Hepatic stellate cell (primary cell): ENCODE measurements around the gene BCL2.

ENCODE experiments used
- DNase-seq: peaks from one replicate; pipeline ENCODE4 v3.0.0; 2011; ENCODE audit warnings: low spot score

Gene BCL2

GRCh38 chr18:63140038-63140450, 179.5 kb downstream of the BCL2 start:
- no peak for DNase-seq

- DNase-seq = no peak
These were observed 180.9 kb downstream of the BCL2 start for GRCh38 chr18:63138436-63139340.

- no peak for DNase-seq
These were observed 181.6 kb downstream of the BCL2 start for GRCh38 chr18:63137999-63138435.

GRCh38 chr18:63135101-63135500, 184.5 kb downstream of the BCL2 start:
- no peak for DNase-seq

GRCh38 chr18:63132819-63133200, 186.8 kb downstream of the BCL2 start:
- DNase-seq = no peak

GRCh38 chr18:63131959-63132818, 187.4 kb downstream of the BCL2 start:
- no peak for DNase-seq

GRCh38 chr18:63131106-63131958, 188.2 kb downstream of the BCL2 start:
- peak; percentile 56 for DNase-seq

GRCh38 chr18:63130176-63130575, 189.4 kb downstream of the BCL2 start:
- no peak for DNase-seq

- DNase-seq = no peak
These were observed 191.2 kb downstream of the BCL2 start for GRCh38 chr18:63128237-63128974.

GRCh38 chr18:63126134-63127069, 193.2 kb downstream of the BCL2 start:
- DNase-seq = no peak

- no peak for DNase-seq
These were observed 198.9 kb downstream of the BCL2 start for GRCh38 chr18:63120620-63121019.

- DNase-seq = no peak
These were observed 199.9 kb downstream of the BCL2 start for GRCh38 chr18:63119647-63120046.

- no peak for DNase-seq
These were observed 205.5 kb downstream of the BCL2 start for GRCh38 chr18:63113899-63114565.

GRCh38 chr18:63112706-63113105, 206.9 kb downstream of the BCL2 start:
- DNase-seq = no peak

- no peak for DNase-seq
These were observed 207.7 kb downstream of the BCL2 start for GRCh38 chr18:63111671-63112402.

GRCh38 chr18:63109802-63110201, 209.8 kb downstream of the BCL2 start:
- DNase-seq = no peak

GRCh38 chr18:63109022-63109421, 210.5 kb downstream of the BCL2 start:
- DNase-seq = no peak

GRCh38 chr18:63107931-63108330, 211.6 kb downstream of the BCL2 start:
- DNase-seq = no peak
